GM12878 (cell line): ENCODE measurements around the gene TTYH1. TPM values are rescaled to one million over a fixed set of nuclear protein-coding genes. Genes with fewer than 3 reads are reported as not detected.
"Not testable (repeated sequence)": the region's sequence is repeated elsewhere in the genome, so short reads cannot be mapped to it uniquely, and the experiment has no call there.

Source experiments
- ATAC-seq: fragments of 200-7000 bp; cut with Tn5 transposase; 3 replicates; pipeline ENCODE4 v1.9.1; 2020; ENCODE audit warnings: mild to moderate bottlenecking, moderate library complexity
- BruUV-seq: library from RNA; stranded (reverse); fragments of 400-500 nt; replicated peaks from 2 replicates; lab custom pipeline; 2021; lab: Mats Ljungman, UMichigan
- CTCF ChIA-PET: fragments of 300-600 bp; sonication (Branson Sonifier 250); formaldehyde crosslinking; extraction: SDS; loops from one replicate; lab custom pipeline; 2021; ENCODE audit warnings: inconsistent platforms; lab: Yijun Ruan, JAX
- POLR2A ChIA-PET: fragments of 350-600 bp; formaldehyde crosslinking; extraction: SDS; loops from one replicate; lab custom pipeline; 2021; ENCODE audit warnings: inconsistent platforms; lab: Charles Lee
- RAD21 ChIA-PET: fragments of 300-600 bp; sonication (Branson Sonifier 250); formaldehyde crosslinking; loops from one replicate; lab custom pipeline; 2023; ENCODE audit warnings: antibody characterized with exemption; ENCODE audit not compliant: unreplicated experiment; lab: Charles Lee
- SMC1A ChIA-PET: fragments of 300-600 bp; sonication (Branson Sonifier 250); formaldehyde crosslinking; loops from one replicate; lab custom pipeline; 2023; ENCODE audit not compliant: unreplicated experiment, uncharacterized antibody; lab: Charles Lee
- DNase-seq: peaks from one replicate; pipeline ENCODE4 v3.0.0-alpha.2; 2011; ENCODE audit warnings: low read depth, low spot score
- FAIRE-seq: peaks from 3 replicates; lab custom pipeline; 2011; peaks lifted over from hg19 to GRCh38; lab: Jason Lieb, UNC
- H2AFZ ChIP-seq: 2 replicates; pipeline ENCODE4 v1.6.0; 2011; ENCODE audit warnings: low read depth, low read length, control low read depth; ENCODE audit not compliant: control insufficient read depth
- H3K27ac ChIP-seq: 2 replicates; pipeline ENCODE4 v1.5.1; 2011; ENCODE audit warnings: control low read depth; ENCODE audit not compliant: control insufficient read depth, insufficient read depth
- H3K27me3 ChIP-seq, 2 experiments: replicated peaks in 1 of 2; 2 replicates each; pipeline versions ENCODE4 v1.6.0 to v1.6.1; 2011; ENCODE audit warnings: low read length in 1 of 2; ENCODE audit not compliant: control insufficient read depth in 2 of 2, insufficient read depth in 2 of 2
- H3K36me3 ChIP-seq, 2 experiments: 2 replicates each; pipeline ENCODE4 v1.5.1; 2011; ENCODE audit warnings: low read length in 1 of 2; ENCODE audit not compliant: control insufficient read depth in 2 of 2, insufficient read depth in 2 of 2
- H3K4me1 ChIP-seq: 2 replicates; pipeline ENCODE4 v1.6.1; 2011; ENCODE audit warnings: mild to moderate bottlenecking, low read length, moderate library complexity, mixed read lengths; ENCODE audit not compliant: control insufficient read depth, insufficient read depth
- H3K4me2 ChIP-seq: 2 replicates; pipeline ENCODE4 v1.6.0; 2011; ENCODE audit warnings: control low read depth; ENCODE audit not compliant: control insufficient read depth, insufficient read depth
- H3K4me3 ChIP-seq: fragments of 200-600 bp; sonication (generic); 2 replicates; pipeline ENCODE4 v1.5.1; 2016
- H3K79me2 ChIP-seq: 2 replicates; pipeline ENCODE4 v1.6.0; 2011; ENCODE audit warnings: low read length; ENCODE audit not compliant: control insufficient read depth, insufficient read depth
- H3K9ac ChIP-seq: 2 replicates; pipeline ENCODE4 v1.8.0; 2011; ENCODE audit warnings: low read length, control low read depth, mixed read lengths; ENCODE audit not compliant: control insufficient read depth, insufficient read depth
- H3K9me3 ChIP-seq: replicated peaks from 3 replicates; pipeline ENCODE4 v1.5.1; 2011; ENCODE audit warnings: mild to moderate bottlenecking, low read length; ENCODE audit not compliant: control insufficient read depth, insufficient read depth
- H4K20me1 ChIP-seq: 2 replicates; pipeline ENCODE4 v1.6.0; 2011; ENCODE audit not compliant: control insufficient read depth, insufficient read depth
- IKZF2 ChIP-seq, 2 experiments: fragments of 450-650 bp; IDR thresholded peaks; 2 replicates each; pipeline ENCODE4 v1.6.1; 2017; ENCODE audit warnings: mild to moderate bottlenecking in 2 of 2, moderate library complexity in 2 of 2
- LARP7 ChIP-seq: fragments of 450-650 bp; IDR thresholded peaks from 2 replicates; pipeline ENCODE4 v1.6.1; 2017; ENCODE audit warnings: mild to moderate bottlenecking
- MLLT1 ChIP-seq: fragments of 450-650 bp; IDR thresholded peaks from 2 replicates; pipeline ENCODE4 v1.6.1; 2016; ENCODE audit warnings: mild to moderate bottlenecking
- NKRF ChIP-seq: fragments of 450-650 bp; conservative IDR thresholded peaks from 2 replicates; pipeline ENCODE4 v1.6.1; 2017; ENCODE audit warnings: mild to moderate bottlenecking, moderate library complexity
- PBX3 ChIP-seq: IDR thresholded peaks from 2 replicates; pipeline ENCODE4 v1.6.1; 2011; ENCODE audit warnings: mild to moderate bottlenecking, low read depth, low read length, moderate library complexity; ENCODE audit not compliant: insufficient replicate concordance
- POU2F2 ChIP-seq: IDR thresholded peaks from 3 replicates; pipeline ENCODE4 v1.6.1; 2011; ENCODE audit warnings: low read depth, mild to moderate bottlenecking, low read length, borderline replicate concordance
- RB1 ChIP-seq: fragments of 450-650 bp; formaldehyde crosslinking; IDR thresholded peaks from 2 replicates; pipeline ENCODE4 v1.6.1; 2017; ENCODE audit warnings: mild to moderate bottlenecking, borderline replicate concordance
- RCOR1 ChIP-seq: conservative IDR thresholded peaks from 2 replicates; pipeline ENCODE4 v1.6.1; 2012; ENCODE audit warnings: low read depth, low read length, improper control_type of control experiment
- WGBS: methylation state at CpG from one replicate; pipeline ENCODE4 v1.1.6; 2016; ENCODE audit warnings: low lambda C conversion rate; ENCODE audit not compliant: insufficient replicate concordance, insufficient coverage; ENCODE audit errors: missing lambda C conversion rate; 5-methylcytosine and 5-hydroxymethylcytosine counted together
- in situ Hi-C: fragments of 300-500 bp; cut with MboI; formaldehyde crosslinking; loops from 9 replicates; pipeline ENCODE4 v1.14.3; 2018; ENCODE audit warnings: mixed read lengths
- intact Hi-C: fragments of 100-400 bp; cut with micrococcal nuclease; formaldehyde crosslinking; loops from one replicate; pipeline ENCODE4 v1.14.2; 2022; ENCODE audit not compliant: unreplicated experiment
- polyA plus RNA-seq, 11 experiments: library from polyadenylated mRNA; depleted of rRNA in 4 of 11; unstranded in 6 of 11; stranded (reverse) in 5 of 11; fragments of >200 nt; fragmentation: Nextera tagmentation in 4 of 11; fragmentation: Illumina TruSeq in 1 of 11; extraction: Ambion mirVana in 4 of 11; extraction: Trizol in 1 of 11; gene quantifications; 1 replicate in 1 of 11; 2 replicates in 10 of 11; pipeline versions ENCODE4 v1.2.1 to v1.2.3, GENCODE V29; 2011 to 2016; ENCODE audit warnings: inconsistent platforms in 2 of 11, missing spikeins in 2 of 11, low read depth in 1 of 11
- total RNA-seq, 4 experiments: library from RNA; depleted of rRNA in 3 of 4; stranded (reverse); fragments of >200 nt in 3 of 4; fragmentation: Illumina TruSeq in 1 of 4; extraction: Trizol in 1 of 4; gene quantifications; 2 replicates each; pipeline versions ENCODE4 v1.2.1 to v1.2.3, GENCODE V29; 2013 to 2021

TTYH1 gene
- total and polyA plus RNA-seq, 10 of the 15 experiments (the other 5 are each of a cell fraction or from before 2014, with no cell fraction given), result 0.01 to 0.36 (median 0.09) TPM; not detected in 3

GRCh38 chr19:54465426-54466109 lies 50.3 kb downstream of the TTYH1 start:
- 97% methylated on average over 42 of the region's 49 CpGs for WGBS
- Histone ChIP-seq H3K27me3 (no peaks in the 10 kb centered on the region), H3K79me2 (peaks cover 14% of the 10 kb centered on the region), H3K27ac (no peak overlapping the region), H3K4me1 (peaks cover 12% of the 10 kb centered on the region), H3K36me3 (peaks cover 0 to 11% of the 10 kb centered on the region in 2 experiments; a peak in 2 of 4 replicates), H3K9ac (no peak overlapping the region), H3K4me2 (no peak overlapping the region), H2AFZ (no peak overlapping the region), H3K9me3 (no peaks in the 10 kb centered on the region), H4K20me1 (no peaks in the 10 kb centered on the region), H3K4me3 (no peak overlapping the region)
- intact Hi-C loops (no loop called here), in situ Hi-C loops (loop anchor here (10.0 kb wide), 1 partner anchor 1189 kb away; the partner anchor contains the start of gene U2AF2)
- BruUV-seq, result no TSS peak
- TF ChIP-seq MLLT1 (peak; percentile 51; the same call in 1 of the 2 replicates), NKRF (no peak), IKZF2 (IDR thresholded peaks at IDR 0.05) (no peak), RCOR1 (no peak), LARP7 (no peak), RB1 (no peak), POU2F2 (no peak), PBX3 (no peak)
- ATAC-seq (no peak), DNase-seq (no peak), FAIRE-seq (no peak)
- ChIA-PET RAD21 (no interaction called here), CTCF (interaction anchor here (1.3 to 1.5 kb wide), 2 partner anchors 13 to 17 kb away, joined by 4 to 7 read pairs; partner anchors contain the start of gene LENG8), POLR2A (interaction anchor here (1.3 kb wide), 1 partner anchor 17 kb away, joined by 4 read pairs; the partner anchor contains the start of gene LENG8), SMC1A (no interaction called here)

- H3K9ac ChIP-seq, SMC1A ChIA-PET, H3K36me3 ChIP-seq, H2AFZ ChIP-seq, H3K4me2 ChIP-seq, BruUV-seq, RAD21 ChIA-PET, H3K27me3 ChIP-seq, H3K4me3 ChIP-seq, FAIRE-seq, intact Hi-C loops, H3K9me3 ChIP-seq, H4K20me1 ChIP-seq, DNase-seq, H3K27ac ChIP-seq, ATAC-seq: not testable (repeated sequence)
- in situ Hi-C loops, result loop anchor here (10.0 kb wide), 1 partner anchor 1189 kb away; the partner anchor contains the start of gene U2AF2
- Histone ChIP-seq H3K79me2 (peaks cover 14% of the 10 kb centered on the region), H3K4me1 (peaks cover 15% of the 10 kb centered on the region)
- ChIA-PET POLR2A (interaction anchor here (1.3 kb wide), 1 partner anchor 18 kb away, joined by 4 read pairs; the partner anchor contains the start of gene LENG8), CTCF (interaction anchor here (1.3 to 1.5 kb wide), 2 partner anchors 12 to 17 kb away, joined by 4 to 7 read pairs; partner anchors contain the start of gene LENG8)
- WGBS, result 68% methylated on average over 14 of the region's 14 CpGs
These were observed 50.8 kb downstream of the TTYH1 start for GRCh38 chr19:54466110-54466480.
